GM19438 (cell line): ENCODE measurements around the gene JMJD7.

ENCODE experiments used
- ATAC-seq: cut with Tn5 transposase; IDR thresholded peaks from one replicate; pipeline ENCODE4 v1.9.1; 2021; ENCODE audit warnings: low read depth; ENCODE audit not compliant: unreplicated experiment

The JMJD7 gene

GRCh38 chr15:41798607-41799487 lies 29.0 kb upstream of the JMJD7 start:
- ATAC-seq = no peak

GRCh38 chr15:41799488-41799805 lies 28.4 kb upstream of the JMJD7 start:
- ATAC-seq = no peak

GRCh38 chr15:41801185-41801584 lies 26.7 kb upstream of the JMJD7 start:
- ATAC-seq = no peak

GRCh38 chr15:41801850-41802455 lies 25.9 kb upstream of the JMJD7 start:
- no peak for ATAC-seq

GRCh38 chr15:41804361-41804760 lies 23.5 kb upstream of the JMJD7 start:
- no peak for ATAC-seq

GRCh38 chr15:41804916-41805666 lies 22.8 kb upstream of the JMJD7 start:
- ATAC-seq = no peak

GRCh38 chr15:41805711-41806110 lies 22.2 kb upstream of the JMJD7 start:
- ATAC-seq = no peak

DNA sequence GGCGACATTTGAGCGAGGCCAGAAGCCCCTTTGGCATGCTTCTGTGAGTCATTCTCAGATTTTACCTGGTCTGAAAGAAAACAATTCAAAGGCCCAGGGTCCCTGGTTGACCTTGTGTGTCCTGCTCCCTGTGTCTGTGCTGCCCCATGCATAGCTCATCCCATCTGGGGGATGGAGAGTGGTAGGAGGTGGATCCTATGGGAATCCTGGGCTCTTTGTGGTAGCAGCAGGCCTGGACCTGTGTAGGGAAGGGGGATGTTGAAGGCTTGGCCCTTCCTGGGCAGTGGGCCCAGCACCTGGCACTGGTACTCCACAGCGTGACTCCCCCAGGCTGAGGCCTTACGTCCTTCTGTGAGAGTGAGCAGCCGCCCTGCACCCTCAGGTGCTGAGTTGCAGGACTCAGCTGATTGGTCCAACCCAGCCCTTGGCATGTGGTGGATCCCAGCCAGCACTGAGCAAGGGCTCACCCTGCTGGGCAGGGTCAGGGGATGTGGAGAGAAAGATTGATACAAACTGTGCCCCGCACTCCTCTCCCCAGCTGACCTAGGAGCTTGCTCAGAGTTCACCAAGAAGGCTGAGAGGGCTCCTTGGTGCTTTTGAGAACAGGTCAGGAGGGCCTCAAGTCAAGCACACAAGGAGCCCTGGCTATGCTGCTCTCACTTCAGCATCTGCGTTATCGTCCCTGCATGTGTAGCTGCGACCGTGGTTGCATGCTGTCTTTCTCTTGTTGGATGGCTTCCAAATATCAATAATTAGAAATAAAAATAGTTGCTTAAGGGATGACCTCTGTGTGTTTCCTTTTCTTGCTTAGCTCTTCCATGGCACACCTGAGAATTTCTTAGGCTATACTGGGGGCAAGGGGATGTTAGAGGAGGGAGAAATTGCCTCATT lies 21.4 kb upstream of the JMJD7 start:
- ATAC-seq = no peak

- no peak for ATAC-seq
Observed at GRCh38 chr15:41809121-41809520, 18.8 kb upstream of the JMJD7 start.

DNA sequence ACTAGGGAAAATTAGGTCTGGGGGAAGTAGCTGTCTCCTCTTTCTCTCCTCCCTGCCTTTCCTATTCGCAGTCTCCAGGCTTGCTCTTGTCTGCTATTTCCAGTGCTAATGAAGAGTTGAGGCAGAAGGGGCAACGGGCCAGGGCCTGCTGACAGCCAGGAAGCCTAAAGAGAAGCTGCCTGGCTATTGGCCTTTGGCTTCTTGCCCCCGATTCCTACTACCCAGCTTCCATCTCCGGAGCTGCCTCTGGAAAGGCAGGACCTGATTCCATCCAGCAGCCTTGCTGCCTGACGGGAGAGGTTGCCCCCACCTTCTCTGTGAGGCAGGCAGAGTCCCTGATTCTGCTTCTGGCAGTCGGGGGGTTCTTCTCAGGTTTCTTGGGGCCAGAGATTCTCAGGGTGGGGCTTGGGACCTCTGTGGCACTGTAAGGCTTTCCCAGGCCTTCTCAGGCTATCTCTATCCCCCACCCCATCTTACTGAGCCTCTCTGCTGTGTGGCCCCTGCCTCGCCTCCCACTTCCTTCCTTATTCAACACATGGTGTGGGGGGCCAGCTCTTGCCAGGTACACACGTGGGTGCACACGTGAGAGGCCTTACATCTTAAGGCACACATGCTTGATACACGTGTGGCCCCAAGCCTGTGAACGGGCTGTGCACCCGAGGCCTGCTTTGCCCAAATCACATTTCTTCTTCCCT lies 18.2 kb upstream of the JMJD7 start:
- ATAC-seq = no peak

DNA sequence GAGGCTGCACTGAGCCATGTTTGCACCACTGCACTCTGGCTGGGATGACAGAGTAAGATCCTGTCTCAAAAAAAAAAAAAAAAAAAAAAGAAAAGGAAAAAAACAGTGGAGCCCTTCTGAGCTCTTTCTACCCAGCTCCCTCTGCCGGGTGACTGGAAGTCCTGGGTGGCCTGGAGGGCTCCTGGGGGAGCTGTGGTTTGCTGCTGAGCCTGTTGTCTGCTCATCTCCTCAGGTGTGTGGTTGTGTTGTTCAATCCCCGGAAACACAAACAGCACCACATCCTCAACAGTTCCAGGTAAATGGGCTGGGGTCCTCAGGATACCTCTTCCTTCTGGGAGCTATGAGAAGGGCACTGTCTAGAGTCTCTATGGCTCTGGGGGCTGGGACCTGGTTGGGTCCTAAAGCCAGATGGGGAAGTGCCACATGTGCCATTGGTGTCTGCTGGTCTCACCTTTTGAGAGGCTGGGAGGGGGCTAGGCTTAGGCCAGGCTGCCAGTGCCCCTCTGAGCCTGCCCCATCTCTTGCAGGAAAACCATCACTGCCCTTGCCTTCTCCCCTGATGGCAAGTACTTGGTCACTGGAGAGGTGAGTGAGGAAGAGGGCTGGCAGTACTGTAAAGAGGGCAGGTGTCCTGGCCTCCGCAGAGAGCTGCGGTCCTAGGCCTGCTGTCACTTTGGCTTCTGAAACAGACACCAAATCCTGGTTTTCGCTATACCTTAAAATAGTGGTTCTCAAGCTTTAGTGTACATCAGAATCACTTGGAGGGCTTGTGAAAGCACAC lies 17.1 kb upstream of the JMJD7 start:
- ATAC-seq = no peak

GRCh38 chr15:41811432-41812195 lies 16.3 kb upstream of the JMJD7 start:
- no peak for ATAC-seq

DNA sequence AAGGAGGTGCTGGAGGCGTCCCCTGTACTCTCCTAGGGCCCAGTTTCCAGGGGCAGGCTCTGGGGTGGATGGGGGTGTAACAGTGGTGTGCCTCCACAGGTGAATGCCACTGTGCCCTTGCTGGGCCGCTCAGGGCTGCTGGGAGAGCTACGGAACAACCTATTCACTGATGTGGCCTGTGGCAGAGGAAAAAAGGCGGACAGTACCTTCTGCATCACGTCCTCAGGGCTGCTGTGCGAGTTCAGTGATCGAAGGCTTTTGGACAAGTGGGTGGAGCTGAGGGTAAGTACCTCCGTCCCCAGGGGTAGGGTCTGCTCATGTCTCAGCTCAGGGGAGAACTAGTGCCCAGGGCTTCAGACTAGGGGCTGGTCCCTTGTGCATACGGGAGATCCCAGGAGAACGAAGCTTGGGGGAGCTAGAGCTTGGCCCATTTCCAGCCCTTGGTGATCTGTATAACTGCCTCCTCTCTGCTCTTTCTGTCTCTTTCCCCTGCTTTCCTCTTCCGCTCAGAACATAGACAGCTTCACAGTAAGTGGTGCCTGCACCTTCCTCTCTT lies 15.0 kb upstream of the JMJD7 start:
- ATAC-seq = no peak

DNA sequence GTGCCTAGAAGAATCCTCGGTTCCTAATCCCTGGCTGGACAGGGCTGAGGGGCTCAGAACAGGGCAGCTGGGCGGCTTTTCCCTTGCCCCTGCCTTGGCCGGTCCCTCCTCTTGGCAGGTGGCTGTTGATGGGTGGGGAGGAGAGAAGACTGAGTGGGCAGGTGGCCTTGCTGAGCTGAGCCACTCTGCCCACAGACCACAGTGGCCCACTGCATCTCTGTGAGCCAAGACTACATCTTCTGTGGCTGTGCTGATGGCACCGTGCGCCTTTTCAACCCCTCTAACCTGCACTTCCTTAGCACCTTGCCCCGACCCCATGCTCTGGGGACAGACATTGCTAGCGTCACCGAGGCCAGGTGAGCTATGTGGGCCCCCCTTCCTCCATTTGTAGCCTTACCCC lies 14.5 kb upstream of the JMJD7 start:
- ATAC-seq = no peak

- no peak for ATAC-seq
Observed at GRCh38 chr15:41814534-41814933, 13.4 kb upstream of the JMJD7 start.

- ATAC-seq = no peak
Observed at GRCh38 chr15:41816788-41817187, 11.1 kb upstream of the JMJD7 start.

- ATAC-seq = no peak
Observed at GRCh38 chr15:41817327-41817726, 10.6 kb upstream of the JMJD7 start.

DNA sequence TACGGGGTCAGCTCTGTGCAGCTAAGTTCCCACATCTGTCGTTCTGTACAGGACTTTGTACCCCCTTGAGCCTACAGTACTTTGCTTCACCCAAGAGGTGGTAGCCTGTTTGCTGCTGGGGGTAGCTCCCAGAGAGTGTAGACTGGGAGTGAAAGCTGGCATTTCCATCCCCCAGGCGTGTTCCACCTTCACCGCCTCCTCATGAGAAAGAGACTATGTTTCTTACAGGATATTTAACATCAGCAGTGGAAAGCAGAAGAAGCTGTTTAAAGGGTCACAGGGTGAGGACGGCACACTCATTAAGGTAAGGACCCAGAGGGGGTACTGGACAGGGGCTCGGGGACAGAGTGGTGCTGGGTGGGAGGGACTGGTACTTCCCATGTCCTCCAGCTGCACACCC lies 10.1 kb upstream of the JMJD7 start:
- no peak for ATAC-seq
